GM19023 (cell line): ENCODE measurements around the gene VPS26A.
"Not testable (repeated sequence)": the region's sequence is repeated elsewhere in the genome, so short reads cannot be mapped to it uniquely, and the experiment has no call there.

ENCODE experiments used
- ATAC-seq: cut with Tn5 transposase; IDR thresholded peaks from one replicate; pipeline ENCODE4 v1.9.1; 2021; ENCODE audit warnings: mild to moderate bottlenecking, moderate library complexity; ENCODE audit not compliant: unreplicated experiment

The VPS26A gene

DNA sequence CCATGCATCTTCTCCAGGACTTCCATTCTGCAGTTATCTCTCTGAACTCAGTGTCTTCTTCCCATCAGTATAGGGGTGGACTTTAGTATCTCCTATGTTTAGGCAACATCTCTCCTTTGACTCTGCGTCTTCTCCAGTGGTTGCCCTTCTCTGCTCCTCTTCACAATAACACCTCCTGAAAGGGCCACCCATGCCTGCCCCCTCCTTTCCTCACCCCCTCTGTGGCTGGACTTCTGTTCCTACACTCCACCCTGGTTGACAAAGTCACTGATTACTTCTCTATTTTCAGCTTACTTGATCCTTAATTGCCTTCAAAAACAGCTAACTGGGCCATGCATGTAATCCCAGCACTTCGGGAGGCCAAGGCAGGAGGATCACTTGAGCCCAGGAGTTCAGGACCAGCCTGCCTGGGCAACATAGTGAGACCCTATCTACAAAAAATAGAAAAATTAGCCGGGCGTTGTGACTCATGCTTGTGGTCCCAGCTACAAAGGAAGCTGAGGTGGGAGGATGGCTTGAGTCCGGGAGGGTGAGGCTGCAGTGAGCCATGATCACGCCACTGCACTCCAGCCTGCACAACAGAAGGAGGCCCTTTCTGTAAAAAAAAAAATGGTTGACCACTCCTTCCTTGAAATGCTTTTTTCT, 22.4 kb upstream of the VPS26A start:
- no peak for ATAC-seq

DNA sequence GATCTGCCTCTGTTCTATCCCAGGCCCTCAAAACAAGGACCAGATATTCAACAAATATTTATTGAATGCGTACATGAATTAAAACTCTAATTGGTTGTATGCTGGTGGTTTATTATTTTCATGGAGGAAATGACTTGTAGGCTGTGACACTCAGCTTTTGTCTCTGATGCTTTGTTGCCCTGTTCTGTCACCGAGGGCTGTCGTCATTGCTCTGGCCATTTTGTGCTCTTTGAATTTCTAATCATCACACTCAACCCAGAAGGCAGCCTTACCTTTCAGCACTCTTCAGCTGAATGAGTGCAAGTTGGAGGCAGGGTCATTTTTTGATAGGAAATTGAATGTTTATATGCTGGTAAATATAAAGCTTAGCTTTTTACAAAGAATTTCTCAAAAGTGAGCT, 21.5 kb upstream of the VPS26A start:
- ATAC-seq, result no peak

DNA sequence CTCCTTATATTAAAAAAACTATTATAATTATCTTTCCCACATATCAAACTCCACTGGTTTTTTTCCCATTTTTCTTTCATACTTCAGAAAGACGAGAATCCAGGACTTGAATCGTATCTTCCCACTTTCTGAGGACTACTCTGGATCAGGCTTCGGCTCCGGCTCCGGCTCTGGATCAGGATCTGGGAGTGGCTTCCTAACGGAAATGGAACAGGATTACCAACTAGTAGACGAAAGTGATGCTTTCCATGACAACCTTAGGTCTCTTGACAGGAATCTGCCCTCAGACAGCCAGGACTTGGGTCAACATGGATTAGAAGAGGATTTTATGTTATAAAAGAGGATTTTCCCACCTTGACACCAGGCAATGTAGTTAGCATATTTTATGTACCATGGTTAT, 20.2 kb upstream of the VPS26A start:
- ATAC-seq, result no peak

DNA sequence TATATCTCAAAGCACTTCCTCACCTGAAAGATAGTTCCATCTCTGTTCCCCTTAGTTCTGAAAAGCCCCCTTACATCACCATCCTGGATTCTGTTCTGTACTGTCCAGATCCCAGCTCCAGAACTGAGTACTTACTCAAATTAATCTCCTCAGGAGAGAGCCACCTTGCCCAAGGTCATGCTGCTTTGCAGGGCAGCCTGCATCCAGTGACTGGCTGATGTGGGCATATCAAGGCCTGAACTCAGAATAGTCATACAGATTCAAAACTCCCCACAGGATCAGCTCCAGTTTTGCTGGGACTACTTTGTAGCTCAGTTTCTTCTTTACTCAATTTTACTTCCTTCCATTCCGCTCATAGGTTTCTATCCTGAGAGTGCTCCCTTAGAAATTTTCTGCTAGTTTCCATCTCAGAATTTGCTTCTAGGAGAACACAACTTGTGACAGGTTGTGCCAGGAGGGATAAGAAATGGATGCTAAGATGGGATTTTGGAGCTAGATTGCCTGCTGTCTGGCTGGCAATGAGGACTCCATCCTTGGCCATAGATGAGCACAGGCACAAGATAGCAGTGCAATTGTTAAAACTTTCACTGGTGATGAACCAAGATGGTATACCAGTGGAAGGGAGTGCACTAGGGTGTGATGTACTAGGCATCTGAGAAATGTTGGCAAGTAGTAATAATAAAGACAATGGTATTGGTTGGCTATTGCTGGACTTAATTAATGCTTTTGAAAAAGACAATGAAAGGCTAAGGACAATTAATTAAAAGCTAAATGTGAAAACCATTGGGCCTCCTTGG, 18.8 kb upstream of the VPS26A start:
- ATAC-seq, result no peak

DNA sequence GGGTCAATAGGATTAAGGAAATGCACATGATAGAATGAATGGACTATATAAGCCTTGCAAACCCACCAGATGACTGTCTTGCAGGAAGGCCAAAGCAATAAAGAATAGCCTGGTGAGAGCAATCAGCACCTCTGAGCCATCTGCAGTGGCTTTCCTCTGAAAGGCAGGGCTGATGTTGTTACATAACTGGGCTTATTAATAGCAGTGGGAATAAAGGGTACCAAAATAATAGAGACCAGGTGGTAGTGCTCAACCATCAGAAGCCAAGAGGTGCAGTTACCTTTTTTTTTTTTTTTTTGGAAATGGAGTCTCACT, 16.8 kb upstream of the VPS26A start:
- no peak for ATAC-seq

DNA sequence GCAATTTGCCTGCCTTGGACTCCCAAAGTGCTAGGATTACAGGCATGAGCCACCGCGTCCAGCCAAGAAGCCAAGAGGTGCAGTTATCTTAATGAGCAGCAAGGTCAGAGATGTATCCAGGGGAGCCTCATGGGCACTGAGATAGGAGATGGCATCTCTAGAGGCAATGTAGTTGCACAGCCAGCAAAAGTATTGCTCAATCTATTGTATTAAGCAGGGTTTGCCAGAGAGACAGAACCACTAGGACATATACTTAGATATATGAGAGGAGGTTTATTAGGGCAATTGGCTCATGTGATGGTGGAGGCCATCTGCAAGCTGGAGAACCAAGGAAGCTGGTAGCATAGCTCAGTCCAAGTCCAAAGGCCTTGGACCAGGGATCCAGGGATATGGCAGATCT, 16.3 kb upstream of the VPS26A start:
- no peak for ATAC-seq

DNA sequence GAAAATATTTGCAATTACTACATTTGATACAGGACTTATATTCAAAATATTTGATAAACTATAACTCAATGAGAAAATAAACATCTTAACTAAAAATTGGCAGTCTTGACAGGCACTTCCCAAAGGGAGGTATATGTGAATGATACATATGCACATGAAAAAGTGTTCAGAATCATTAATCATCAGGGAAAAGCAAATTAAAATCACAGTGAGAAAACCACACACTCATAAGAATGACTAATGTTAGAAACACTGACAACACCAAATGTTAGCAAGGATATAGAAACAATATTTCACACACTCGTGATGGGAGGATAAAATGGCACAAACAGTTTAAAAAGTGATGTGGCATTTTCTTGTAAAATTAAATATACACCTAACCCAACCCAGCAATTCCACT, 4.1 kb upstream of the VPS26A start:
- ATAC-seq, result no peak

DNA sequence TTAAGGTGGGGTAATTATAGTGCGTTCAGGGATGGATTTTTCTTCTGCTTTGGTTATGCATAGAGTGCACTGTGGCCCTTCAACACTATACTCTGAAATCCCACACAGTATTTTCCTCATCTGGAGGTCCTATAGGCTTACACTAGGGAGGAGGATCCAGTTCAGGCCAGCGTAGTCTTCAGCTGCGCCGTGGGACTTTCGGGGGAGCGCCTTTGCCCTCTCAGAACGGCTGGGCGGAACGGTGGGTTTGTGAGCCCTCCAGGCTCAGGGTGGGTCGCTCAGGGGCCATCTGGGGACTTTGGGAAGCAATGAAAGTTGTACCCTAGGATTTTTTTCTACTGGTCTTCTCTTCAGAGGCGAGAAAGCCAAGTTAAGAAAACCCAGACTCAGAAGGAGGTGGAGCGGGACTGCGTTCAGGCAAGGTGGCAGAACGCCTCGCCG, 652 bp upstream of the VPS26A start:
- ATAC-seq, result peak; percentile 65

DNA sequence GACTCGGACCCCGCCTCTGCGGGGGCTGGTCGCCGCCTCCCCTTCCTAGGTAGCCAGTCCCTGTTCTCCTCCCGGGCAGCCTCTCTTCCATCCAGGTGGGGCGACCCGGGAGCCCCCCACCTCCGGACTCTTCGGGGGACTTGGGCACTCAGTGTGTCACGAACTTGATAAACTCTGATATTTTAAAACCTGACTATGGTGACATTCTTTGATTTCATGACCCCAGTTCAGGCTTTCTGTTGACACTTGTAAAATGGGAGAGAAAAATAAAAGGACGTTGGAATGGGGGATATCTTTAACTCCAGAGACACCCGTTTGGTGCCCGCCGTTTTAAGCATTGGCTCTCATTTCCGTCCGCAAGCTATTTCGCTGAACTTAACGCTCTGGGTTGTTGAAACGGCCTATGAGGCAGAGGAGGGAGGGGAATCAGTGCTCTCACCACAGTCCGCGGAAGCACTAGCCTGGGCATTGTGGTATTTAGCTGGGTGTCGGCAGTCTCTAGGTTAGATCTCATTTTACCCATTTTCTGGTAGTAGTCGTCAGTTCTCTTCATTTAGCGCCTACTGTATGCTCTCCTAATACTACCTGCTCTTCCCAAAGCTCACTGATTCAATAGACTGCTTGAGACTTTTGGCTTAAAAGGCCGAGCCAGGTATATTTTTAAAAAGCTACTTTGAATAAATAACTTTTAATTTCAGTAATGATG, 738 bp downstream of the VPS26A start:
- peak; percentile 34 for ATAC-seq

DNA sequence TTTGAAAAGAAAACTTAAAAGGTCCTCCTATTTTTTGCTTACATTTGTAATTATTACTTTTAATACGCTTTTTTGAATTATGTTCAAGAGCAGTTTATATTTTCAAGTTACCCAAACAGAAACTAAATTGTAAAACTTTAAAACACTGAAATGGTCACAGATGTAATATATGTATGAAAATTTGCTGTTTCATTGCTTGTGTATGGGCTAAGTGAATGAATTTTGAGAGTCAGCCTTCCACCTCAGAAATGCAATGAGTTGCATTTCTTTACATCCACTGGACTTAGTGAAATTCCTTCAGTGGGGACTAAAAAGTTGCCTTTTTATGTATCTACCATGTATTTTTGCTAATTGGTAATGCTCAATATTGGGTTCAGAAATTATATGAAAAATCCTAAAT, 1.6 kb downstream of the VPS26A start:
- ATAC-seq, result no peak

DNA sequence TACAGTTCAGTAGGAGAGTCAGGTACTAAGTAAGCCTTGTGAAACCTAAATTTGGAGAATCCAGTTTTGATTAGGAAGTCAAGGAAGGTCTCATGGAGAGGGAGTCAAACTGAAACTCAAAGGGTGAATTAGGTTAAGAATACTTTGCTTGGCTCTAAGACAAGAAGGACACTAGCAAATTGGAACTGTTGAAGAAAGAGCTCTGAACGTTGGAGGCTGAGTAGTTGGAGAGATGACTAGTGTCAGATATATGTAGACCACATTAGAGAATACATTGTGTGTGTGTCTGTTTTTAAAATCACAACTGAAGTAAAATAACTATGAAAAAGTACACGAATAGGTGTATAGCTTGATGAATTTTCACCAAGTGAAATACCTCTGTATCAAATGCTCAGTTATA, 6.3 kb downstream of the VPS26A start:
- ATAC-seq, result no peak

DNA sequence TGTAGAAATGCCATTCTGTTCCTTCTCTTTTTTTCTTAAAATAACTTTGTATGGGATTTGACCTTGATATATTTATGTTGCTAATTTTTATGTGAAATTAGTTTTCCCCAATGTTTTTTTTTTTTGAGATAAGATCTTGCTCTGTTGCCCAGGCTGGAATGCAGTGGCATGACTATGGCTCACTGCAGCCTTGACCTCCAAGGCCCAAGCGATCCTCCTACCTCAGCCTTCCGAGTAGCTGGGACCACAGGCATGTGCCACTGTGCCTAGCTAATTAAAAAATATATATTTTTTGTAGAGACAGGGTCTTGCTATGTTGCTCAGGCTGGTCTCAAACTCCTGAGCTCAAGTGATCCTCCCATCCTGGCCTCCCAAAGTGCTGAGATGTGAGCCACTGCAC, 16.0 kb downstream of the VPS26A start:
- ATAC-seq, result no peak

DNA sequence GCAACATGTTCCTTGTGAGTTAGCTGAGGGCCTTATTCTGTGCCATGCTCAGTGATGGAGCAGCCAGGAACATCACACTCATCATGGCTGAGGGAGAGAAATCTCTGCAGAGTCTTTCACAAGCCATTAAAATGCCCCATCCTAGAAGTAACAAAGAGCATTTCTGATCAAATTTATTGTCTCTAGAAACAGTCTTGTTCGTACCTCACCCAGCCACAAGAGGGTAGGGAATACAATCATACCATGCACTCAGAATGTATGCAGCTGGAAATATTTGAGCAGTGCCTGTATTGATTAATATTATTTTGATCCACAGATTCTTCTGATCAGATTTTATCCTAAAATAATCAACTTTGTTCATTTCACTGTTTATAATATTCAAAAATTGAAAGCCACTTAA, 17.3 kb downstream of the VPS26A start:
- no peak for ATAC-seq

DNA sequence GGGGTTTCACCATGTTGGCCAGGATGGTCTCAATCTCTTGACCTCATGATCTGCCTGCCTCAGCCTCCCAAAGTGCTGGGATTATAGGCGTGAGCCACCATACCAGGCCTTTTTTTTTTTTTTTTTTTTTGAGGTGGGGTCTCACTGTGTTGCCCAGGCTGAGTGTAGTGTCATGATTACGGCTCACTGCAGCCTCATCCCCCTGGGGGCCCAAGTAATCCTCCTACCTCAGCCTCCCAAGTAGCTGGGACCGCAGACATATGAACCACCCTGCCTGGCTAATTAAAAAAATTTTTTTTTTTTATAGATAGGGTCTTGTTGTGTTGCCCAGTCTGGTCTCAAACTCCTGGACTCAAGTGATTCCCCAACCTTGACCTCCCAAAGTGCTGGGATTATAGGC, 18.1 kb downstream of the VPS26A start:
- not testable (repeated sequence) for ATAC-seq

DNA sequence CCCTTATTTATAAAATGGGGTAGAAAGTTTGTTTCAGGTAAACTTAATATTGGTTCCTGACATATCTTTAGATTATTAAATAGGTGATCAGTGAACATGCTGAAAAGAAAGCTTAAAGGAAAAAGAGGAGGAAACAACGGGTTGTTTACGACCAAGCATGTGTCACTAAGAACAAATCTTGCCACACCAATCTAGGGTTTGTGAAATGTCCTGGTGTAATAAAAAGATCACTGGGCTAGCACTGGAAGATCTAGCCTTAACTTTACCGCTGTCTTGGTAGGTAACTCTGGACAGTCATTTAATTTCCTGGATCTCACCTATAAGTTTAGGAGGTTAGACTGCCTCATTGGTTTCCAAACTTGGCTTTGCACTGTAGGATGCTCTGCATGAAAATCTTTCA, 19.0 kb downstream of the VPS26A start:
- no peak for ATAC-seq

DNA sequence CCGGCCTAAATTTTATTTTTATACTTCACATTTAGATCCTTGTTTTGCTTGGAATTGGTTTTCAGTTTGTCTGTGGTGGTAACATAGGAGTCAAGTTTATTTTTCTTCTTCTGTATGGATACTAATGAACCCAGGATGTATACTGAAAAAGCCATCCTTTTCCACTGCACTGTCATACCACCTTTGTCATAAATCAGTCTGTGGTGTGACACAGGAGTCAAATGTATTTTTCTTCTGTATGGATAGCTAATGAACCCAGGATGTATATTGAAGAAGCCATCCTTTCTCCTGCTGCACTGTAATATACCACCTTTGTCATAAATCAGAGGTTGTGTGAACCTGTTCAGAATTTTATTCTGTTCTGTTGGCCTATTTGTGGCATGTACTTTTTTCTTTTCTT, 21.4 kb downstream of the VPS26A start:
- ATAC-seq, result no peak

DNA sequence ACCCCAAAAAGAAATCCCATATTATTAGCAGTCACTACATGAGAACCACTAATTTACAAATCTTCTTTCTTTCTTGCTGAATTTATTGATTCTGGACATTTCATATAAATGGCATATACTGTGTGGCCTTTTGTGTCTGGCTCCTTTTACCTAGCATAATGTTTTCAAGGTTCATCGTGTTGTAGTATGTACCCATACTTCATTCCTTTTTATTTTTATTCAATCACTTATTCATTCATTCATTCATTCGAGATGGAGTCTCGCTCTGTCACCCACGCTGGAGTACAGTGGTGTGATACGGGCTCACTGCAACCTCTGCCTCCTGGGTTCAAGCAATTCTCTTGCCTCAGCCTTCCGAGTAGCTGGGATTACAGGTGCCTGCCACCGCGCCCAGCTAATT, 21.9 kb downstream of the VPS26A start:
- ATAC-seq, result no peak

DNA sequence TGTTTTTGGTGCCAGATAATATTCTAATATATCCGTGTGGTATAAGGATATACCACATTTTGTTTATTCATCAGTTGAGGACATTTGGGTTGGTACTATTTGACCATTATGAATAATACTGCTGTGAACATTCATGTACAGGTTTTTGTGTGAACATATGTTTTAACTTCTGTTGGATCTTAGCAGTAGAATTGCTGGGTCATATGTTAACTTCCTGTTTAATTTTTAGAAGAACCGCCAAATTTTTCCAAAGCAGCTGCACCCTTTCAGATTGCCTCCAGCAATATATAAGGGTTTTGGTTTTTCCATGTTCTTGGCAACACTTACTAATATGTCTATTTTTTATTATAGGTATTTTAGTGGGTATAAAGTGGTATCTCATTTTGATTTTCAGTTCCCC, 22.8 kb downstream of the VPS26A start:
- ATAC-seq, result no peak

DNA sequence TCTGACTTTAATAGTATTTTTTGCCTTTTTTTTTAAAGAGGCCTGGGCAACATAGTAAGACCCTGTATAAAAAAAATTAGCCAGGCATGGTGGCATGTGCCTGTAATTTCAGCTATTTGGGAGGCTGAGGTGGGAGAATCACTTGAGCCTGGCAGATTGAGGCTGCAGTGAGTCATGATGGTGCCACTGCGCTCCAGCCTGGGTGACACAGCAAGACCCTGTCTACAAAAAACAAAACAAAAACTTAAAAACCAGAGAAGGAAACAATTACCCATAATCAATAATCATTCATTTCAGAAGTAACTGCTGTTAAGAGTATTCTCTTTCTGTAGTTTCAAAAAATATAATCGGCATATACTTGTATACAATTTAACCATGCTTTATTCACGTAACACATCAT, 28.0 kb downstream of the VPS26A start:
- no peak for ATAC-seq

DNA sequence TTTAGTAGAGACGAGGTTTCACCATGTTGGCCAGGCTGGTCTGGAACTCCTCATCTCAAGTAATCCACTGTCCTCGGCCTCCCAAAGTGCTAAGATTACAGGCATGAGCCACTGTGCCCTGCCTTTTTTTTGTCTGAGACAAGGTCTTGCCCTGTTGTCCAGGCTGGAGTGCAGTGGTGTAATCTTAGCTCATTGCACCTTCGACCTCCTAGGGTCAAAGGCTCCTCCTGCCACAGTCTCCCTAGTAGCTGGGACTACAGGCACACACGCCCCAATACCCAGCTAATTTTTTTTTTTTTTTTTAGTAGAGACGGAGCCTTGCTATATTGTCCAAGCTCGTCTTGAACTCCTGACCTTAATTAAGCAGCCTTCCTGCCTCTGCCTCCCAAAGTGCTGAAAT, 29.2 kb downstream of the VPS26A start:
- ATAC-seq, result no peak

DNA sequence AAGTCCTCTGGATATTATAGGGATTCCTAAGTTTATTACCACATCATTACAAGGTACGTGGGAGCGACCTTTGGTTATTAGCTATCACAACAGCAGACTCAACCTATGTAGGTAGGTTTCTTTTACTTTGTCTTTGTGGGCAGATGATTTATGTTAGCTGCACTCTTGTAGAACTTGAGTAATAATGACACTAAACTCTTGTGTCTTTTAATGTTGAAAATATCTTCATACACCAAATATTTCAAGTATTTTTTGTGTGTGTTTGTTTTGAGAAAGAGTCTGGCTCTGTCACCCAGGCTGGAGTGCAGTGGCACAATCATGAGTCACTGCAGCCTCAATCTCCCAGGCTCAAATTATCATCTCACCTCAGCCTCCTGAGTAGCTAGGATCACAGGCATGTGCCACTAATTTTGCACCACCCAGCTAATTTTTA, 36.8 kb downstream of the VPS26A start:
- no peak for ATAC-seq

DNA sequence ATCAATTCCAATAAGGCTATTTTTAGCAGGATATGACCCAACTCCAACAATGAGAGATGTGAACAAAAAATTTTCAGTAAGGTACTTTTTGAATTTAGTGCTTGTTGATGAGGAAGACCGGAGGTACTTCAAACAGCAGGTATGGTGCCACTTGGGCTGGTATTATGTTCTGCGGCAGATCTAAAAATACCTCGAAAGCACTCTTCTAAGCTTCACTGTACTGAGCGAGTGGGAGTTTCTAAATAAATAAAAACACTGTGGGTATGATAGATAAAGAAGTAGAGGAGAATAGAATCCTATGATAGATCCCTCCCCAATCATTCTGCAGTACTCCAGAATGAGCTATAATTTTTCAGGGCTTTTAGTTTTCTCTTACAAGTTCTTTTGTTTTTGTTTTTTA, 44.5 kb downstream of the VPS26A start:
- no peak for ATAC-seq
